Peyer's patch (tissue), 4 donors: Measurements from ENCODE around the gene ABTB1. TPM values are rescaled to one million over a fixed set of nuclear protein-coding genes. Genes with fewer than 3 reads are reported as not detected.
A peak's percentile ranks its signal among the peaks of the same experiment; 100 is the strongest.

Experiments used
- DNase-seq, 3 donors: peaks; one replicate each; pipeline ENCODE4 v3.0.0-alpha.2; 2017 to 2019
- H3K27ac ChIP-seq, 4 donors: fragments of 200-600 bp; sonication (generic); one replicate each; pipeline ENCODE4 v1.5.1; 2016 to 2019
- H3K27me3 ChIP-seq, 2 donors: fragments of 200-600 bp; sonication (generic); one replicate each; pipeline ENCODE4 v1.5.1; 2019
- H3K36me3 ChIP-seq, 3 donors: fragments of 200-600 bp; sonication (generic); one replicate each; pipeline ENCODE4 v1.5.1; 2016 to 2019
- H3K4me1 ChIP-seq, 4 donors: fragments of 200-600 bp; sonication (generic); one replicate each; pipeline ENCODE4 v1.5.1; 2016 to 2019
- H3K4me3 ChIP-seq, 4 donors: fragments of 200-600 bp; sonication (generic); 1 replicate in 3 of 4; 2 replicates in 1 of 4; pipeline ENCODE4 v1.5.1; 2016 to 2019; ENCODE audit warnings: mild to moderate bottlenecking in 1 of 4
- H3K9me3 ChIP-seq, 4 donors: fragments of 200-600 bp; sonication (generic); one replicate each; pipeline ENCODE4 v1.5.1; 2016 to 2019; ENCODE audit warnings: mild to moderate bottlenecking in 1 of 4
- CTCF ChIP-seq, 6 experiments: fragments of 450-650 bp in 4 of 6; fragments of 200-600 bp in 2 of 6; sonication (generic) in 1 of 6; IDR thresholded peaks; one replicate each; pipeline ENCODE4 v1.5.1; 2017 to 2019; ENCODE audit warnings: antibody characterized with exemption in 6 of 6, mild to moderate bottlenecking in 3 of 6, moderate library complexity in 1 of 6
- POLR2A ChIP-seq, 2 donors: fragments of 450-650 bp; IDR thresholded peaks; one replicate each; pipeline ENCODE4 v1.5.1; 2017; ENCODE audit warnings: antibody characterized with exemption in 2 of 2, mild to moderate bottlenecking in 2 of 2, moderate library complexity in 2 of 2
- total RNA-seq, 4 donors: library from RNA; depleted of rRNA; stranded (reverse); fragments of >200 nt; gene quantifications; one replicate each; pipeline ENCODE4 v1.1.0, GENCODE V29; 2016

The ABTB1 gene
- total RNA-seq, 4 donors from 2014 or later, result 38.5 to 80.0 (median 57.1) TPM

- Histone ChIP-seq H3K27ac (no peak overlapping the region), H3K4me1 (no peaks in the 10 kb centered on the region), H3K9me3 (no peaks in the 10 kb centered on the region), H3K27me3 (no peaks in the 10 kb centered on the region), H3K36me3 (peaks cover 0 to 30% (median 0%) of the 10 kb centered on the region in 3 donors), H3K4me3 (no peak overlapping the region)
- DNase-seq, result peak in 2 of 3 donors; percentile 13 to 40
- TF ChIP-seq POLR2A (IDR thresholded peaks at IDR 0.05), result no peak
- no peak for TF ChIP-seq CTCF (IDR thresholded peaks at IDR 0.05)
Observed at GRCh38 chr3:127710155-127710941, 37.6 kb downstream of the ABTB1 start.

GRCh38 chr3:127711021-127711695 is 38.4 kb downstream of the ABTB1 start:
- TF ChIP-seq CTCF (IDR thresholded peaks at IDR 0.05) (no peak), POLR2A (IDR thresholded peaks at IDR 0.05) (no peak)
- no peaks in the 10 kb centered on the region for H3K9me3 ChIP-seq

GRCh38 chr3:127711896-127712295 is 39.1 kb downstream of the ABTB1 start:
- H3K4me1 ChIP-seq, result no peaks in the 10 kb centered on the region
- TF ChIP-seq POLR2A (IDR thresholded peaks at IDR 0.05) (no peak), CTCF (IDR thresholded peaks at IDR 0.05) (no peak)
- DNase-seq, result peak in 2 of 3 donors; percentile 28 to 31
- no peaks in the 10 kb centered on the region for H3K27me3 ChIP-seq
- H3K9me3 ChIP-seq, result no peaks in the 10 kb centered on the region
- H3K36me3 ChIP-seq, result peaks cover 0 to 30% (median 0%) of the 10 kb centered on the region in 3 donors
- H3K27ac ChIP-seq, result no peak overlapping the region
- H3K4me3 ChIP-seq, result no peak overlapping the region

More at GRCh38 chr3:127711021-127711695, 38.4 kb downstream of the ABTB1 start:
- Histone ChIP-seq H3K27ac (no peak overlapping the region), H3K4me3 (no peak overlapping the region), H3K4me1 (no peaks in the 10 kb centered on the region), H3K27me3 (no peaks in the 10 kb centered on the region), H3K36me3 (peaks cover 0 to 30% (median 0%) of the 10 kb centered on the region in 3 donors)
- peak in 2 of 3 donors; percentile 23 to 24 for DNase-seq

- Histone ChIP-seq H3K36me3 (peaks cover 0 to 35% (median 0%) of the 10 kb centered on the region in 3 donors), H3K4me1 (peaks cover 0 to 2% (median 0%) of the 10 kb centered on the region in 4 donors), H3K27me3 (no peaks in the 10 kb centered on the region), H3K27ac (no peak overlapping the region), H3K9me3 (no peaks in the 10 kb centered on the region), H3K4me3 (no peak overlapping the region)
- no peak for TF ChIP-seq CTCF (IDR thresholded peaks at IDR 0.05)
- no peak for TF ChIP-seq POLR2A (IDR thresholded peaks at IDR 0.05)
- peak in 1 of 3 donors; percentile 34 for DNase-seq
Observed at GRCh38 chr3:127712461-127712860, 39.7 kb downstream of the ABTB1 start.

GRCh38 chr3:127712881-127713771 is 40.4 kb downstream of the ABTB1 start:
- Histone ChIP-seq H3K4me3 (no peak overlapping the region), H3K27me3 (no peaks in the 10 kb centered on the region), H3K9me3 (no peaks in the 10 kb centered on the region), H3K36me3 (peaks cover 0 to 37% (median 0%) of the 10 kb centered on the region in 3 donors), H3K27ac (peak overlapping the region in 1 of 4 donors; percentile 55), H3K4me1 (peaks cover 0 to 5% (median 0%) of the 10 kb centered on the region in 4 donors)
- TF ChIP-seq POLR2A (IDR thresholded peaks at IDR 0.05) (no peak), CTCF (IDR thresholded peaks at IDR 0.05) (no peak)
- DNase-seq, result peak in 1 of 3 donors; percentile 37
